Sigmoid colon (tissue), 7 donors: ENCODE measurements around the gene SP1. TPM values are rescaled to one million over a fixed set of nuclear protein-coding genes. Genes with fewer than 3 reads are reported as not detected.
A peak's percentile ranks its signal among the peaks of the same experiment; 100 is the strongest.

Experiments
- DNase-seq: peaks from one replicate; pipeline ENCODE4 v3.0.0-alpha.2; 2019
- H3K27ac ChIP-seq, 4 donors: fragments of 200-600 bp; sonication (generic); one replicate each; pipeline ENCODE4 v1.5.1; 2016 to 2019; ENCODE audit warnings: mild to moderate bottlenecking in 1 of 4
- H3K27me3 ChIP-seq, 3 donors: fragments of 200-600 bp; sonication (generic); one replicate each; pipeline ENCODE4 v1.5.1; 2019; ENCODE audit warnings: mild to moderate bottlenecking in 1 of 3
- H3K36me3 ChIP-seq, 4 donors: fragments of 200-600 bp; sonication (generic); one replicate each; pipeline ENCODE4 v1.5.1; 2016 to 2019
- H3K4me1 ChIP-seq, 4 donors: fragments of 200-600 bp; sonication (generic); one replicate each; pipeline ENCODE4 v1.5.1; 2017 to 2019
- H3K4me3 ChIP-seq, 4 donors: fragments of 200-600 bp; sonication (generic); one replicate each; pipeline ENCODE4 v1.5.1; 2017 to 2019; ENCODE audit warnings: mild to moderate bottlenecking in 2 of 4, moderate library complexity in 1 of 4
- H3K9me3 ChIP-seq, 4 donors: fragments of 200-600 bp in 3 of 4; sonication (generic) in 3 of 4; one replicate each; pipeline versions ENCODE4 v1.5.1 to v1.6.1; 2013 to 2019
- EP300 ChIP-seq, 4 donors: sonication (generic); formaldehyde crosslinking; IDR thresholded peaks; one replicate each; pipeline ENCODE4 v1.6.1; 2017; ENCODE audit warnings: antibody characterized with exemption in 4 of 4
- POLR2A ChIP-seq, 2 donors: fragments of 450-650 bp; IDR thresholded peaks; one replicate each; pipeline ENCODE4 v1.6.1; 2016; ENCODE audit warnings: antibody characterized with exemption in 2 of 2, mild to moderate bottlenecking in 2 of 2, moderate library complexity in 2 of 2
- POLR2AphosphoS5 ChIP-seq, 4 donors: sonication (generic); formaldehyde crosslinking; IDR thresholded peaks; one replicate each; pipeline ENCODE4 v1.6.1; 2017; ENCODE audit warnings: antibody characterized with exemption in 4 of 4
- WGBS, 2 donors: extraction: QIAGEN DNeasy Blood & Tissue Kit; methylation state at CpG; one replicate each; pipeline ENCODE4 v1.1.7; 2013; 5-methylcytosine and 5-hydroxymethylcytosine counted together
- intact Hi-C: fragments of 100-400 bp; cut with DNase I; formaldehyde crosslinking; loops from one replicate; pipeline ENCODE4 v1.15.1; 2023
- polyA plus RNA-seq, 3 donors: library from polyadenylated mRNA; stranded (reverse); fragments of 200-250 nt; gene quantifications; one replicate each; pipeline ENCODE4 v1.2.3, GENCODE V29; 2013
- total RNA-seq, 4 donors: library from RNA; depleted of rRNA; stranded (reverse); fragments of >200 nt; gene quantifications; one replicate each; pipeline ENCODE4 v1.1.0, GENCODE V29; 2016
- TF ChIP-seq, protein P1 (sequence below), 4 experiments: fragments of 450-650 bp in 3 of 4; fragments of 200-600 bp in 1 of 4; IDR thresholded peaks; one replicate each; pipeline ENCODE4 v1.5.1; 2016 to 2019; ENCODE audit warnings: antibody characterized with exemption in 4 of 4, mild to moderate bottlenecking in 3 of 4, moderate library complexity in 2 of 4
- donor health status: healthy with polysubstance abuse.
- donor health status: Bipolar disorder and iron deficiency.
- donor health status: healthy.

Gene SP1
- total and polyA plus RNA-seq, 7 donors = 11.4 to 69.8 (median 53.2) TPM

GRCh38 chr12:53450936-53451335, 71.0 kb downstream of the SP1 start:
- Histone ChIP-seq H3K36me3 (peaks cover 14 to 46% (median 20%) of the 10 kb centered on the region in 4 donors), H3K27ac (peak overlapping the region in 2 of 4 donors; percentile 94 to 97), H3K4me3 (no peak overlapping the region), H3K4me1 (peaks cover 0 to 26% (median 22%) of the 10 kb centered on the region in 4 donors), H3K9me3 (no peaks in the 10 kb centered on the region), H3K27me3 (no peaks in the 10 kb centered on the region)
- no peak for TF ChIP-seq POLR2A (IDR thresholded peaks at IDR 0.05)
- no peak for TF ChIP-seq POLR2AphosphoS5 (IDR thresholded peaks at IDR 0.05)
- TF ChIP-seq, protein P1, sequence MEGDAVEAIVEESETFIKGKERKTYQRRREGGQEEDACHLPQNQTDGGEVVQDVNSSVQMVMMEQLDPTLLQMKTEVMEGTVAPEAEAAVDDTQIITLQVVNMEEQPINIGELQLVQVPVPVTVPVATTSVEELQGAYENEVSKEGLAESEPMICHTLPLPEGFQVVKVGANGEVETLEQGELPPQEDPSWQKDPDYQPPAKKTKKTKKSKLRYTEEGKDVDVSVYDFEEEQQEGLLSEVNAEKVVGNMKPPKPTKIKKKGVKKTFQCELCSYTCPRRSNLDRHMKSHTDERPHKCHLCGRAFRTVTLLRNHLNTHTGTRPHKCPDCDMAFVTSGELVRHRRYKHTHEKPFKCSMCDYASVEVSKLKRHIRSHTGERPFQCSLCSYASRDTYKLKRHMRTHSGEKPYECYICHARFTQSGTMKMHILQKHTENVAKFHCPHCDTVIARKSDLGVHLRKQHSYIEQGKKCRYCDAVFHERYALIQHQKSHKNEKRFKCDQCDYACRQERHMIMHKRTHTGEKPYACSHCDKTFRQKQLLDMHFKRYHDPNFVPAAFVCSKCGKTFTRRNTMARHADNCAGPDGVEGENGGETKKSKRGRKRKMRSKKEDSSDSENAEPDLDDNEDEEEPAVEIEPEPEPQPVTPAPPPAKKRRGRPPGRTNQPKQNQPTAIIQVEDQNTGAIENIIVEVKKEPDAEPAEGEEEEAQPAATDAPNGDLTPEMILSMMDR (IDR thresholded peaks at IDR 0.05) = no peak
- TF ChIP-seq EP300 (IDR thresholded peaks at IDR 0.05) = no peak
- no peak for DNase-seq
- 93 to 96% methylated on average over 7 of the region's 7 CpGs for WGBS, 2 donors
- intact Hi-C loops = loop anchor here (2.0 to 5.0 kb wide), 2 partner anchors 41 to 58 kb away; no protein-coding TSS in a partner anchor

DNA sequence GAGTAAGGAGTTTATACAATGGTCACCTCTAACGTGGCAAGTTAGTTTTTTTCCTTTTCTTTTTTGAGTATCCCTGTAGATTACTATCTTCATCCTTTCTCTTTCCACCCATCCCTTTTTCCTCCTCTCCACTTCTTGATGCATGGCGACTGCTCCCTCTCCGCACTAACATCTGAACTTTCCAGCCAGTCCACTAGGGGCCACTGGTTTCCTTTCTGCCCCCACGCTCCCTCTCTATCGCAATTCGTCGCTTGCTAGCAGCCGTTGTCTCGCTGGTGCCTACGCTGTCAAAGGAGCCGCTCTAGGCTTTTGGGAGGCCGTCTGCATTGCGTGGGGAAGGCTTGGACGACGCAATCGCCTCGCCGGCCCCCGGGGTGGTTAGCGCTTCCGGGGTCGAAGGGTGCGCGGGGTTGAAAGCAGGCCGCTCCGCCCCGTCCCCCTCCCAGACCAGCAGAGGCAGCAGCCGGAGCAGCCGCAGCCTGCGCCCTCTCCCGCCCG, 71.7 kb downstream of the SP1 start, which contains the start of gene PCBP2:
Gene PCBP2, plus strand, starts transcription at position 442 of the 498 bp plus-strand sequence. CDS start 2,699 bp downstream, outside the sequence.
- intact Hi-C loops = loop anchor here (2.0 to 5.0 kb wide), 2 partner anchors 41 to 57 kb away; no protein-coding TSS in a partner anchor

GRCh38 chr12:53452159-53453077, 72.4 kb downstream of the SP1 start:
- Histone ChIP-seq H3K9me3 (no peaks in the 10 kb centered on the region), H3K27ac (peak overlapping the region; percentile 90 to 98 (median 96)), H3K4me3 (peak overlapping the region; percentile 65 to 76 (median 70)), H3K27me3 (no peaks in the 10 kb centered on the region), H3K36me3 (peaks cover 27 to 46% (median 29%) of the 10 kb centered on the region in 4 donors), H3K4me1 (peaks cover 0 to 26% (median 22%) of the 10 kb centered on the region in 4 donors)
- peak; percentile 95 for DNase-seq
- intact Hi-C loops = loop anchor here (5.0 kb wide), 1 partner anchor 40 kb away; no protein-coding TSS in a partner anchor
- TF ChIP-seq POLR2A (IDR thresholded peaks at IDR 0.05) (no peak), EP300 (IDR thresholded peaks at IDR 0.05) (peak in 1 of 4 donors; percentile 31), POLR2AphosphoS5 (IDR thresholded peaks at IDR 0.05) (peak in 3 of 4 donors; percentile 43 to 68 (median 44))
- TF ChIP-seq, protein P1 (IDR thresholded peaks at IDR 0.05) = peak in 1 of 4 experiments; percentile 20
- 1% methylated on average over 73 to 81 of the region's 82 CpGs for WGBS, 2 donors

More for the DNA sequence above, 71.7 kb downstream of the SP1 start, which contains the start of gene PCBP2:
- H3K27ac ChIP-seq = peak within 1 kb of the TSS; percentile 90 to 98 (median 96)
- H3K4me1 ChIP-seq = peaks cover 0 to 26% (median 22%) of the 10 kb centered on the region in 4 donors
- H3K4me3 ChIP-seq = peak within 1 kb of the TSS; percentile 65 to 76 (median 70)
- H3K27me3 ChIP-seq = no peaks in the 10 kb centered on the region
- 0 to 1% methylated on average over 32 of the region's 32 CpGs for WGBS, 2 donors
- H3K9me3 ChIP-seq = no peaks in the 10 kb centered on the region
- TF ChIP-seq POLR2AphosphoS5 (IDR thresholded peaks at IDR 0.05) (peak; percentile 91 to 96 (median 94)), EP300 (IDR thresholded peaks at IDR 0.05) (peak in 2 of 4 donors; percentile 47 to 48), POLR2A (IDR thresholded peaks at IDR 0.05) (peak; percentile 32 to 37)
- TF ChIP-seq, protein P1 (IDR thresholded peaks at IDR 0.05) = peak; percentile 77 to 97 (median 95)
- H3K36me3 ChIP-seq = peaks cover 20 to 46% (median 25%) of the 10 kb centered on the region in 4 donors
- DNase-seq = peak; percentile 99

GRCh38 chr12:53453953-53454640, 74.1 kb downstream of the SP1 start:
- DNase-seq = no peak
- Histone ChIP-seq H3K9me3 (no peaks in the 10 kb centered on the region), H3K36me3 (peaks cover 37 to 50% (median 46%) of the 10 kb centered on the region in 4 donors), H3K4me3 (peak overlapping the region in 1 of 4 donors; percentile 76), H3K27me3 (no peaks in the 10 kb centered on the region), H3K27ac (peak overlapping the region in 3 of 4 donors; percentile 94 to 98 (median 97)), H3K4me1 (peaks cover 0 to 26% (median 22%) of the 10 kb centered on the region in 4 donors)
- intact Hi-C loops = loop anchor here (5.0 kb wide), 1 partner anchor 38 kb away; no protein-coding TSS in a partner anchor
- WGBS, 2 donors = 40 to 46% methylated on average over 6 of the region's 6 CpGs
- no peak for TF ChIP-seq POLR2A (IDR thresholded peaks at IDR 0.05)
- no peak for TF ChIP-seq EP300 (IDR thresholded peaks at IDR 0.05)
- TF ChIP-seq POLR2AphosphoS5 (IDR thresholded peaks at IDR 0.05) = no peak
- TF ChIP-seq, protein P1 (IDR thresholded peaks at IDR 0.05) = no peak
